Omental fat pad (tissue), 4 donors: ENCODE measurements around the gene ASB1. TPM values are rescaled to one million over a fixed set of nuclear protein-coding genes. Genes with fewer than 3 reads are reported as not detected.
A peak's percentile ranks its signal among the peaks of the same experiment; 100 is the strongest.

Experiments
- ATAC-seq: fragments of 150-250 bp; one replicate; pipeline ENCODE4 v1.9.1; 2016; ENCODE audit warnings: mild to moderate bottlenecking, moderate library complexity; ENCODE audit not compliant: low FRiP score
- DNase-seq: peaks from one replicate; pipeline ENCODE4 v3.0.0-alpha.2; 2019; ENCODE audit warnings: low spot score
- CTCF ChIP-seq, 3 donors: fragments of 450-650 bp; IDR thresholded peaks; one replicate each; pipeline ENCODE4 v1.5.1; 2016 to 2017; ENCODE audit warnings: antibody characterized with exemption in 3 of 3, mild to moderate bottlenecking in 3 of 3, moderate library complexity in 2 of 3
- total RNA-seq, 4 donors: library from RNA; depleted of rRNA; stranded (reverse); fragments of >200 nt; gene quantifications; one replicate each; pipeline ENCODE4 v1.1.0, GENCODE V29; 2016

Gene ASB1
- 10 to 100 TPM; 12.9 to 23.4 (median 14.4) TPM for total RNA-seq

DNA sequence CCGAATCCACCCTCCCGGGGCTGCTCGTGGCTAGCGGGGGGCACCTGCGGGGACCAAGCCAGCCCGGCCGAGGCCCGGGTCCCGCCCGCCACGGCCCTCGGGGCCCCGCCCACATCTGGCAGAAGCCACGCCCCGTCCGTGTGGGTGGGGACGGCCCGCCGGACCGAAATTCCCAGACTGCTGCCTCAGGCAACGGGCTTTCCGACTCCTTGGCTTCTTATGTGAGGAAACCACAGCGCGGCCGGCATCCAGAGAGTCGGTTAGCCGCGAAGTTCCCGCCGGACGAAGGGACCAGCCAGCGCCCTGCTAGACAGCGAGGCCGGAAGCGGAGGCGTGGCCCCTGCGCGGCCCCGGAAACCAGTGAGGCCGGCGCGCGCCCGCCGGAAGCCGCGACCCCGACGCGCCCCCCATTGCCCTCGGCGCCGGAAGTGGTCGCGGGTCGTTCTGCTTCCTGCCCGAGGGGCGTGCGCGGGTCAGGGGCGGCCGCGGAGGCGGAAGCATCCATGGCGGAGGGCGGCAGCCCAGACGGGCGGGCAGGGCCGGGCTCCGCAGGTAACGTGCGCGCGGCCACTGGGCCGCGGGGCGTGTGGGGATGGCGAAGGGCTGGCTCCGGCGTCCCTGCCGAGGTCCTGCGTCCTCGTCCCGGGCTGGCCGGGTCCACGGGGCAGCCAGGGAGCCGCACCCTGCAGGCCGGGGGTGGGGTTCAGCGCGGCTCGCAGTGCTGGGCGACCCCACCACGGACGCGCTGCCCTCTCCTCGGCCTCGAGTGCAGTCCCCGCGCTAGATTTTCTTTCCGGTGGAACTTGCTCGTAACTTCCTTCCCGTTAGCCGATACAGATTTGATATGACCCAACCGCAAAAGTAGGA is at the start of gene ASB1:
Gene ASB1, plus strand, starts transcription at position 360 of the 867 bp plus-strand sequence. Its CDS starts 144 bp downstream, at position 504.
- ATAC-seq: peak; percentile 89
- DNase-seq: peak; percentile 60
- no peak for TF ChIP-seq CTCF (IDR thresholded peaks at IDR 0.05)

- TF ChIP-seq CTCF (IDR thresholded peaks at IDR 0.05): no peak
- DNase-seq (no peak), ATAC-seq (no peak)
These were observed 48.3 kb upstream of the ASB1 start for GRCh38 chr2:238378230-238379095.

DNA sequence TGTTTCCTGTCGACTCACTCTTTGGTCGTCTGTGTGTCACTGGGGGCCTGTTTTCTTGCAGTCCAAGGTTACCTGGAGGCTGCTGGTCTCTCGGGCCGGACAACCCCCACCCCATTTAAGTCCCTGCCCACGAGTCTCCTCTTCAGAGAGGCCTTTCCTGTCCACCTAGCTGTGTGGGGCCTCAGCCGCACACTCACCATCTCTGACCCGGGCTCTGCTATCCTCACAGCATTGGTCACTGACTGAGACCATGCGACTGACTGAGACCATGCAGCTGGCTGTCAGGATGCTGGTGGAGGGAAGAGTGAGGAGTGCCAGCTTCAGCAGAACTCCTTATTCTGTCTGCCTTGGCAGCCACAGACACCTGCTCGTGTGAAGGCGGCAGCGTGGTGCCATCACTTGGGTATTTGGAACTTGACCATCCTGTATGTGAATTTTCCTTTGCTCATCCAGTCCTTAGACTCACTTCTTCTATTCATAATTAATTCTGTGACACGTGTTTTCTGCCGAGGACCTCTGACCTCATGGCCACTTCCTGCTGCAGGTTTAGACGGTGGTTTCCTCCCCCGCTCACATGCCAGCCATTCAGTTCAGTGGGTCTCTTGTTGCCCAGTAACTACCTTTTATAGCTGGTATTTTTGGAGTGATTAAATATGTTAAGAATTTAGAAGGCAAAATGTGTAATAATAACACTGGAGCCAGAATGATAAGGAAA is 47.5 kb upstream of the ASB1 start:
- TF ChIP-seq CTCF (IDR thresholded peaks at IDR 0.05): no peak
- DNase-seq (no peak), ATAC-seq (peak; percentile 73)

- DNase-seq (no peak), ATAC-seq (no peak)
- TF ChIP-seq CTCF (IDR thresholded peaks at IDR 0.05): no peak
These were observed 46.4 kb upstream of the ASB1 start for GRCh38 chr2:238380336-238380735.

- ATAC-seq: no peak
- no peak for TF ChIP-seq CTCF (IDR thresholded peaks at IDR 0.05)
- no peak for DNase-seq
These were observed 45.9 kb upstream of the ASB1 start for GRCh38 chr2:238380785-238381184.

DNA sequence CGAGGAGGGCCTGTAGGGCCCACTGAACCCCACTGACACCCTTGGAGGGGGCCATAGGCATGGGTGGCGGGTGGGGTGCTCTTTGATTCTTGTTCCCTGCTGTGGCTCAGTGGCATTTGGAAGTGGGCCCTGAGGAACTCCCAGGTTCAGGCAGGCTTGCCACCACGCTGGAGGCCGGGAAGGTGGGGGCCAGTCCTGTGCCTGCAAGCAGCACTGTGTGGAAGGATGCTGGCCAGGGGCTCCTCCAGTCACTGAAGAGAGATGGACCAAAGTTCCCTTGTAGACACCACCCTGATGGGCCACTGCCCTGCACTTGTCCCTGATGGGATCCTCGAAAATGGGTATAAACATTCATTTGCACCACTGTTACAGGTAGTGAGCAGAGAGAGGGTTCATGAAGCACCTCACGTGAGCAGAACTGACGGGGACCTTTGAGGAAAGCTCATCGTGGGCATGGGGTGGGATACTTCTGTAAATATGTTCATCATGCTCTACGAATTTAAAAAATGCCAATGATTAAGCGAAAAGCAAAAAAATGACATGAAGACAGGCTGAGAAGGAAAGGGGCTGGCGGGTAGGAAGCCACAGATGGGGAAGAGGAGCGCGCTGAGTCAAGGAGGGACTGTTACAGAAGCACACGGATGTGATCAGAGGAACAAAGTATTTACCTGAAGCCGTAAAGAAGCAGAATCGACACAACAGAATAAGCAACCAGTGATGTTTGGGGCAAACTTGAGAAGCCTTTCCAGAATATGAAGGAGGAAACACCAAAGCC is 45.2 kb upstream of the ASB1 start:
- DNase-seq: no peak
- no peak for ATAC-seq
- no peak for TF ChIP-seq CTCF (IDR thresholded peaks at IDR 0.05)
